Measurements from ENCODE around the gene IRAK4.
A peak's percentile ranks its signal among the peaks of the same experiment; 100 is the strongest.

IRAK4 gene

DNA sequence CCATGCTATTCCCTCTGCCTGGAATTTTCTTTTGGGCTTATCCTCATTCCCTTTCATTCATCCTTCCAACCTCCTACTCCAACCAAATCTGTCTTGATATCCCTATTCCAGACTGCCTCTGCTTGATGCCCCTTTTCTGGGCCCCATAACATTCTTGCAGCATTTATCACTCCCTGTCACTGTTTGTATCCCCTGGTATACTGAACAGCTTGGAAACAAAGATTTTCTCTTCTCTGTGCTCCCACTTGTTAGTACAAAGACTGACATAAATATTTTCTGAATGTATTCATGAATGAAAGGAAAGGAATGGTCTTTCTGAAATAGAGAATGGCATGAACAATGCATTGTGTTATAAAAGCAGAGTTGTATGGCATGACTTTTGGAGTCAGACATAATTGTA lies 7.5 kb downstream of the IRAK4 start:
- DNase-seq (ENCODE audit: low read depth): peak; percentile 41

DNA sequence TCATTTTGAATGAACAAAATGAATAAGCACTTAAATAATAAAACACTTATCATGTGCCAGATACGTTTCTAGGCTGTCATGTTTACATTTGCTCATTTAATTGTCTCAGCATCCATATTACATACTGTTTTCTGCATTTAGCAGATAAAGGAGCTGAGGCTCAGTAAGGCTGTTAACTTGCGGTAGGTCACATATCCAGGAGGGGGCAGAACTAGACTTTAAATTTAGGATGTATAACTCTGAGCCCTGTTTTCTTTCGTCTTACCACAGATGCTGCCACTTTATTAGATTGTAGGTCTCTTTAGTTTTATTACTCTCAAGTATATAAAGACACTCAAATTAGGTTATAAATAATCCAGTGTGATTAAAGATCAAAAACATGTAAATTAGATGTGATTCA lies 17.7 kb downstream of the IRAK4 start:
- DNase-seq (ENCODE audit: low read depth): peak; percentile 56

DNA sequence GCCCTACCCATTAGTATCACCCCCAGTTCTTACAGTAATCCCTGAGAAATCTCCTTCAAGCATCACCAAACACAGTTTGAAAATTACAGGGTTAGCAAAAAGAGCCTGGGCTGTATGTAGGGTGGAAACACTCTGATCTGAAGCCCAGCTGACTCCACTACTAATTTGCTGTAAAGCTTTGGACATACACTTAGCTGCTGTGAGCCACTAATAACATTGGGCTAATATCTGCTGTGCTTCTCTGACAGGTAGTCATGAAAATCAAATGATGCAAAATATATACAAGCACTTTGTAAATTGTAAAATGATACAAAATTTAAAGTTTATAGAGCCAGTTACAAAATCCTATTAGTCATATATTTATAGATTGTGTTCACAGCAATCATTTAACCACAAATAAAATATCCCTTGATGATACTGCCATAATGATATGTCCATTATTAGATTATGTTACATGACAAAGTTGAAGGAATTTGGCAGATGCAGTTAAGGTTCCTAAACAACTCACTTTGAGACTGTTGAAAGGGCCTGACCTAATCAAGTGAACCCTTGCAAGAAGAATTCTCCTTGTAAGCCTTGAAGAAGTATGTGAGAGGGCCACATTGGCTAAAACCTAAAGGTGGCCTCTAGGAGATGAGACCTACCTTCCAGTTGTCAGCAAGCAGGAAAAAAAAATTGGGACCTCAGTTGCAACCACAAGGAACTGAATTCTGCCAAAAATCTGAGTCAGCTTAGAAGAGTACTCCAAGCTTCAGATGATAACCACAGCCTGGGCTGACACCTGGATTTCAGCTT lies 28.3 kb downstream of the IRAK4 start:
- DNase-seq (ENCODE audit: low read depth): no peak

DNA sequence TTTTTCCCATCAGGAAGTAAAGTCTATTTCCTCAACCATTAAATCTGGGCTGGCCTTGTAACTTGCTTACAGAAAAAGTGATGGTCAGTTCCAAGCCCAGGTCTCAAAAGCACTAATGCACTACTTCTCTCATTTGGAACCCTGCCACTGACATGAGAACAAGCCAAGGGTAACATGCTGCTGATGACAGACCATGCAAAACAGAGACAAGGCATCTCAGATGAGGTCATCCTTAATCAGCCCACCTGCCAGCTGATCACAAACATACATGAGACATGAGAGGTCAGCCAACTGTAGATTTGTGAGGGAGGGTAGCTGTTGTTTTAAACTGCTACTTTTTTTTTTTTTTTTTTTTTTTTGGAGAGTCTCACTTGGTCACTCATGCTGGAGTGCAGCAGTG lies 31.2 kb downstream of the IRAK4 start:
- DNase-seq (ENCODE audit: low read depth): peak; percentile 20

DNA sequence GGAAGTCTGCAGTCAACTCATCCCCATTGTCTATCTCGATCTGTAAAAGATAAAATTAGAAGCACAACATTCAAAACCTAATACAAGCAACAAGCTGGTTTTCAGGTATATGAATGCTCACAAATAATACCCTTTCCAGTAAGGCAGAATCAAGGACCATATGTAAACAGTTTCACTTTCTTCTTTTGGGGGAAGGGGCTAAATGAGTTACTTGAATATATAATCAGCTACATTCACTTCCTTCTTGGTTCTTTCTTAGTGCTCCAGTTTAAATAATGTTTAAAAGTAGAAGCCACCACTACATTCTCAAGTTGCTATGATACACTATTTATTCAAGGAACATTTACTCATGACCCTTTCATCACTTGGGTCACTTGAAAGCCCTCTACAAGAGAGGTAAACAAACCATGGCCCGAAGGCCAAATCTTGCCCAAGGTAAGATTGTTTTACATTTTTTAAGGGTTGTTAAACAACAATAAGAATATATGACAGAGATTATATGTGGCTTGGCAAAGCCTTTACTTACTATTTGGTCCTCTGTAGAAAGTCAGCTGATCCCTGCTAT lies 37.0 kb downstream of the IRAK4 start:
- DNase-seq (ENCODE audit: low read depth): peak; percentile 10

DNA sequence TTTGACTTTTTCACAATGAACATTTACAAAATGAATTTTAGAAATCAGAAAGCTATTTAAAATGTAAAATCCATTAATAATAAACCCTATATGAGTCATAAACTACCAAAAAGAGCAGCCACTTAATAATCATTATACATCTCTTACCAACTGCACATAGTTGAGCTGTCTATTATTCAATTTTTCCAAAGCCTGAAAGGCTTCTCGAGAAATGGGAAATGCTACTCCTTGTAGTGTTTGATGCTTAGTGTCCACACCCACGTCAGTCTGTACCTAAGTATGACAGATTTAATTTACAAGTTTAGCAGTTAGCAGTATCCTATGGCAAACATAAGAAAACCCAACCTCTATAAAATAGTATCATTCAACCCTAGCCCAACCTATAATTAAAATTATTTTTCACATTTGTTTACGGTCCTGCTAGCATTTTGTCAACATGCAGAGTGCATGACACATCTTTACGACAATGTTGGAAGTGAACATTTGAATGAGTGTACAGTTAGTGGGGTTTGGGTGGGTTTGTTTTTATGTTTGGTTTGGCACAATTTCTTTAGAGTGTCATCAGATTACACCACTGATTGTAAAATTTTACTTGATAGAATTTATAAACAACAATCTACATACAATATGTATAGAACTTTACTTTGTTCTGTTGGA lies 38.9 kb downstream of the IRAK4 start:
- DNase-seq (ENCODE audit: low read depth): no peak

DNA sequence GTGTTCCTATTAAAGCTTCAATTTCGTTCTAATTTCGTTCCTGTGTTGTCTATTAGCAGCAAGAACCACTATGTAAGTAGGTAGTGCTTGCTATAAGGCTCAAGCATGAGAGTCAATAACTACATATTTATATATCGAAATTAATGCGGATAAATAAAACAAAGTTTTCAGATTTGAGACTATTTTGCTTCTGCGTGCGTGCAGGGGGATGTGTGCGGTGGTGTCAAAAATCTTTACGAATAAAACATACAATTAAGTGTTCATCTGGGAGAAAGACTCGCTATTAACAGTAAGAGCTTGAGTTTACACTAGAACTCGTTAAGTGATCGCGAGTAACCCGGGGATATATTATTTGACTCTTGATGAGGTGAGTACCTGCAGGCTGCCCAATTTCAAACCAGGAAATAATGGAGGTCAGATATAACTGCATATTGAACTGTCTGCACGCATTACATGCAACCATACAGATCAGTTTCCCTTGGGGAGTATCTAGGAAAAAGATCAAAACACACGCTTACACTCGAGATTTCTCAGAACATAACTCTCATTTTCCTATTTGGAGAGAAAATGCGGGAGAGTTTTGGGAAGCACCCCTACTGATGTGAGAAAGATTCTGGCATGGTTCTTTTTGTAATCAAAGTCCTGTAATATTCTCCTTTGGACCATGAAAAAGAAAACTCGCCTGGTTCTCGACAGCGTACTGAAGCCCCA lies 46.6 kb downstream of the IRAK4 start:
- DNase-seq (ENCODE audit: low read depth): peak; percentile 23

DNA sequence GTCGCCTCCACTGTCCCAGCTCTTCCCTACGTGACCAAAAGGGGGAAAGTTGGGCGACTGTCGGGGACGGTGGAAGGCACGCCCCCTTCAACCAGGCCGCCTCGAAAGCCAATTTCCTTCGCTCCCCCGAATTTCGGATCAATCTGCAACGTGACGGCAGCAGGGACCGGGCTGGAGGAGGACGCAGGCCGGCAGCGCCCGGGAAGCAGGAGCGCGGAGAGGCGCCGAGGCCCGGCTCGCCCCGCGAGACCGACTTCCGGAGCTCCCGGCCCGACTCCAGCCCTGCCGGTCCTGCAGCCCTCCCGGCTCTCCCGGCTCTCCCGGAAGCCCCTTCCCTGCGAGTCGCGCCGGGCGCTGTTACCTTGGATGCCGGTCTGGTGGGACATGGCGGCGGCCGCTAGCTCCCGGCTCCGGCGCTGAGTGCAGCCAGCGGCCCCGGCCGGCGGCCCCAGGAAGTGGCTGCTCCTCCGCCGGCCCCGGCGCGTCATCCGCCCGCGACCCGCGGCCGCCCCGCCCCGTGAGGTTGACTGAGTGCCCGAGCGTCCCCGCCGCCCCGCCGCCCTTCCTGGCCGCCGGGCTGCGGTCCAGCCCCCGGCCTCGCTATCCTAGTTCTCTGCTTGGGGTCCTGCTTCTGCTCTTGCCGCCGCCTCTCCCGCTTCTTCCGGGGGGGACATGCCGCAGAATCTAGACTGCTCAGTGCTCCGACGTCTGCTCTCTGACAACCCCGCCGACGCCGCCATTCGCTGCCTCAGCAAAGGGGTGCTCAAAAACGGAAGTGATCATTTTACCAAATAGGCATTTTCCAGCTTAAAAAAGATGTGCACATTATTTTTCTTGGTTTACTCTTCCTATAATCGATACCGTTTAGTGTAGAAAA lies 47.3 kb downstream of the IRAK4 start, which contains the start of gene TWF1:
TSS of gene TWF1 (minus strand) at position 458 of the 877 bp plus-strand sequence. CDS start at position 386, 72 bp downstream.
- DNase-seq (ENCODE audit: low read depth): peak; percentile 80

DNA sequence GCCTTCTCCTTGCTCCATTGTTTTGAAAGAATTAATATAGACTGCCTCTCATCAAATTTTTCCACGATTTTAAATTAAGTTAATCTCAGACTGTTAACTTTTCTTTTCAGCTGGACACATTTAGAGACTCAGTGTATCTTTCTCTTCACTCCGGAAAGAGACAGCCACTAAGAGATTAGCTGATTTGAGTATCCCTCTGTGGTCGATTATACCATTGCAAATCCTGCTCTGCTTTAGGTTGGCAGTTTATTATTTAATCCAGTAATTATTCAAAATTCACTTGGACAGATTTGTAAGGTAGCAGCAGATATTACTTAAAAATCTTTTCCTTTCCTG lies 48.0 kb downstream of the IRAK4 start:
- DNase-seq (ENCODE audit: low read depth): peak; percentile 19

DNA sequence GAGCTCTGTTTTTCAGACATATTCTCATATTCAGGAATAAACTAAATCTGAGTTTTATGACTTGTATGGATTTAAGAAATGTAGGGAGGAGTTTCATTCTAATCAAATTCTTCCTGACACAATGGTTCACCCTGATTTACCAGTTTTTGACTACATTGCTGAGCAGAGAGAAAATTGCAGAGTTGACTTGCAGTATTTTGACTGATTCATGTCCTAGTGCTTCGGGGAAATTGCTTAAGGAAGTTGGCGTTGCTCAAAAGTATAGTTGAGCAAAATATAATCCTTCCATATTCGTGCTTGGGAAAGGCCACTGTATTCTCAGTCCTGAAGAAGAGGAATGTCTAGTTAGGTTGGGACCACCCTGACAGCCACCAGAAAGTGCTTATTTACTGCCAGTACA lies 48.6 kb downstream of the IRAK4 start:
- DNase-seq (ENCODE audit: low read depth): no peak

DNA sequence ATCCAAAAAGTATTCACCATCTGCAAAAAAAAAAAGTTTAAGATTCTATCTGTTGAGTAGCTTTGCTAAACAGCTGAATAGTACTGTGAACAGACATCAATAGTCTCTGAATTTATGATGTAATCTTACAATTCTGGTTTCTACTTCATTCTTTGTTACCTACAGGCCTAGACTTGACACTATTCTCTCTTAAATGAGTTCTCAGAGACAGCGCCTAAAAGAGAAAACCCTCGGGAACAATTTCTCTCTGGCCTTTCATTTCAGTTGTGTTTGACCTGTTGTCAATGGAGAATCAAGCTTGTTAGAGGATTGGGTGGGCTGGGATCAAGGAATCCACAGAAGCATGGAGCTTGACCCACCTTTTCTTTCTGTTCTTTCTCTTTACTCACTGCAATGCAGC lies 53.3 kb downstream of the IRAK4 start:
- DNase-seq (ENCODE audit: low read depth): no peak

DNA sequence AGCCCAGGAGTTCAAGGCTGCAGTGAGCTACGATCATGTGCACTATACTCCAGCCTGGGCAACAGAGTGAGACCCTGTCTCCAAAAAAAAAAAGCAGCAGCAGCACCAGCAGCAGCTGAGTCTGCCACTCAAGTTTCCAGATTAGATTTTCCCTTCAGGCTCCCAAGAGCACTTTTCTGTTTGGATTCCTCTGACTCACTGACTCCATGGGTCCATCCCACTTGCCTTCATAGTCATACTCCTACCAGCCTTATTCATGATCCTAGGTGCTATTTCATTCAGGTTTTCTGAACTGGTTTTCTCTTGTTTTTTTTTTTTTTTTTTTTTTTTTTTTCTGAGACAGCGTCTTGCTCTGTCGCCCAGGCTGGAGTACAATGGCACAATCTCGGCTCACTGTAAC lies 54.2 kb downstream of the IRAK4 start:
- DNase-seq (ENCODE audit: low read depth): peak; percentile 32

DNA sequence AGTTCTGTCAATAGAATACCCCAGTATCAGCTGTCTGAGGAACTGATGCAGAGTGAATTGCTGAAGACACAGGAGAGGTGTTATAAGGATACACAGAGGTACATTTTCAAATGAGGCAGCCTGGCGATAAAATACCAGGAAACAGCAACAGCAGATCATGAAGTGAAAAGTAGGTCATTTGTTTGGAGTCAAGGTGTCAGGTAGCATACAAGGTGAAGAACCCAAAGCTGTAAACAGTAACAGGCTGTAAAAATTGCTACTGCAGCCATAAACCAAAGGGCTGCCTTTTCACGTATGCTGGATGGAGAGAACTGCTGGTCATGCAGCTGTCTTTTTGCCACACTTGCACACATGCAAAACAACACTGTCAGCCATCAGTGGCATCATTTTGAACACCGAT lies 56.7 kb downstream of the IRAK4 start:
- DNase-seq (ENCODE audit: low read depth): no peak

DNA sequence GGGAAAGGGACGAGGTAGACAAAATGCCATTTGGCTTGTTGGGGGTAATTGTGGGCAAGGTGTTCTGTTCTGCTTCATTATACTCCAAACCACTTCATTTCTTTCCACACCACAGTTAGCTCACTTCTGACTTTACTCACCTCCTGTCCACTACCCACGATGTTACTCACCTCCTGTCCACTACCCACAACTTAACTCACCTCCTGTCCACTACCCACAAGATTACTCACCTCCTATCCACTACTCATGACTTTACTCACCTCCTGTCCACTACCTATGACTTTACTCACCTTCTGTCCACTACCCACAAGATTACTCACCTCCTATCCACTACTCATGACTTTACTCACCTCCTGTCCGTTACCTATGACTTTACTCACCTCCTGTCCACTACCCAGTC lies 57.4 kb downstream of the IRAK4 start:
- DNase-seq (ENCODE audit: low read depth): peak; percentile 53

DNA sequence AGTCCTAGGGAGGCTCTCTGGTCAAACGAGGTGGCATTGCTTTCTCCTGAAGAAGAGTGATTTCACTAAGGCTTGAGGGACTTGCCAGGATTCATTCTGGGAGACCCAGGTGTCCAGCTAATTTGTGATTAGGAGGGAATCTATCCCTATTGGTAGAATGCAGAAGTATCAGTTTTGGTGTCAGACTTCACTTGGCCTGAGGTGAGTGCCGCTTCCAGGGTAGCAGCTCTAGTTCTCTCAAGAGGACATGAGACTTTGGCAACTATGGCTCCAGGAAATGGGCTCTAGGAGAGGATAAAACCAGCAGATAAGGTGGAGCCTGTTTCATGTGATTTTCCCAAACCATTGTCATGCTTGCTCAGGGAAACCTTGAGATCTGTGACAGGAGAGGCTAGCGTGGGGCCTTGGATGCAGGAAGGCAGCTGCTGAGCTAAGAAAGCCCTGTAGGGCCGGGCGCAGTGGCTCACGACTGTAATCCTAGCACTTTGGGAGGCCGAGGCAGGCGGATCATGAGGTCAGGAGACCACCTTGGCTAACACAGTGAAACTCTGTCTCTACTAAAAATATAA lies 65.5 kb downstream of the IRAK4 start:
- DNase-seq (ENCODE audit: low read depth): no peak

DNA sequence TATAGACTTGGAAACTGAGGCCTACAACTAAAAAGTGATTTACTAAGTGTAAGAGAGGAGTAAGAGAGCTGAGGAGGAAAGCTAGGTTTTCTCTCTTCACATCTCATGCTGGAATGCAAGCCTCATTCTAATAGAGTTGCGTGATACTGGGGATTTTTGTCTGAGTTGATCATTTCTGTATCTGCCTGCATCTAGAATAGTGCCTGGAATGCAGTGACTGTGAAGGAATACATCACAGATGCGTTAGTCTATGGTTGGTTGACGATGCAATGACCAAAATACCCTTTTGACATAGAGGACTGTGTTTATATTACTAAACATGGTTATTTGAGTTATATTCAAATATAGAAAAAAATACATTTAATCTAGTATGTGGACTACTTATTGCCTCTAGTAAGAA lies 67.9 kb downstream of the IRAK4 start:
- DNase-seq (ENCODE audit: low read depth): no peak

DNA sequence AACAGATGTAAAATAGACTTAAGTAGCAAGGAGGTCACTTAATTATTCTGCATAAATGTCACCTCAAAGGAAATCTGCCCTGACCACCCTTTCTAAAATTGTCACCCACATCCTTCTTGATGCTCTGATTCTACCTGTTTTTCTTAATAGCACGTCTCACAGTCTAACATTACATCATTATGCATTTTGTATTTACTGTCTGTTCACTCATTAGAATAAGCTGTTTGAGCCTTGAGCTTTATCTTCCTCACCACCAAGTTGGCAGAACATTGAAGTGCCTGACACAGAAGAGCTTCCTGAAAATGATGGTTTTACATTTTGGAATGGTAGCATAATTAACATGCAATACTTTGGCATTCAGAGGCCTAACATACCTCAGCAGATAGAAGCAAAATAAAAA lies 68.3 kb downstream of the IRAK4 start:
- no peak for DNase-seq (ENCODE audit: low read depth)

DNA sequence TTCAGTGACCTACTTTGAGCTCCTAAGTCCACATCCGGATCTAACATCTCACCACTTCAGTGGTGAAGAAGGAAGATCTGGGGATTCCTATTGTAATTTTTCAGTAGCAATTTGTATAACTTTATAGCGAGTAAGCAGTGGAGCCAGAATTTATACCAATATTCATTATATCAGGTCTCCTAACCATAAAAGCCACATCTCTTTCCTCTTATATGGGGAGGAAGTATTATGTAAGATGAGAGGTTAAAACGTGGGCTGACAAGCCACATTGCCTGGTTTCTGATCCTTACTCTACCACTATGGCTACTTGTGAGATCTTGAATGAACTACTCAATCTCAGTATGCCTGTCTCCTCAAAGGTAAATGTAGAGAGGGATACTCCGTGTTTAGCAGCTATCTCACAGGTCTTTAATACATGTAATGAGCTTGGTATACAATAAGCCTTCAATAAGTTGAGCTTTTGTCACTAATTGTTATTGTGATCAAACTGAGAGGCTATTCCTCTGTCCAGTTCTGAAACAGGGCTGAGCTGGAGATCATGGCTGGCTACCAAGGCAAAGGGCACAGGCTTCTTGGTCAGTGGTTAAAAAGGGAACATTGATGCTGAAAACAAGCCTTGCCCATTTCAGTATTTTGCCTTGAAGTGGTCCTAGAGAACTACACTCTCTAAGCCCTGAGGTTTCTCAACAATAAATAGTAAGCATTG lies 73.9 kb downstream of the IRAK4 start:
- no peak for DNase-seq (ENCODE audit: low read depth)

DNA sequence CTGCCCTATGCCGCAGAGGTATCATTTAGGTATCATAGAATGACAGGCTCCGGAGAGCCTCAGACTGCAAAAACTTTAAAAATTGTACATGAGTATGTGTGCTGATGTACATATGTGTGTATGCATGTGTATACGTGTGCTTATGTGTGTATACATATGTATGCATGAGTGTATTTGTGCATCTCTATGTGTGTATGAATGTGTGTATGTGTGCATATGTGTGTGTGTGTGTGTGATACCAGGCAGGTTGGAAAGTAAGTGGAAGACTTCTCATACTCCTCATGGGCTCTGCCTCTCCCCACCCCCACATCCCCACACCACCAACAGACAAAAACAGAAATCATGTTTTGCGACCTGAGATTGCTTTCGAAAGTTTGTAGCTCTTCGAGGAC lies 76.5 kb downstream of the IRAK4 start:
- DNase-seq (ENCODE audit: low read depth): no peak

DNA sequence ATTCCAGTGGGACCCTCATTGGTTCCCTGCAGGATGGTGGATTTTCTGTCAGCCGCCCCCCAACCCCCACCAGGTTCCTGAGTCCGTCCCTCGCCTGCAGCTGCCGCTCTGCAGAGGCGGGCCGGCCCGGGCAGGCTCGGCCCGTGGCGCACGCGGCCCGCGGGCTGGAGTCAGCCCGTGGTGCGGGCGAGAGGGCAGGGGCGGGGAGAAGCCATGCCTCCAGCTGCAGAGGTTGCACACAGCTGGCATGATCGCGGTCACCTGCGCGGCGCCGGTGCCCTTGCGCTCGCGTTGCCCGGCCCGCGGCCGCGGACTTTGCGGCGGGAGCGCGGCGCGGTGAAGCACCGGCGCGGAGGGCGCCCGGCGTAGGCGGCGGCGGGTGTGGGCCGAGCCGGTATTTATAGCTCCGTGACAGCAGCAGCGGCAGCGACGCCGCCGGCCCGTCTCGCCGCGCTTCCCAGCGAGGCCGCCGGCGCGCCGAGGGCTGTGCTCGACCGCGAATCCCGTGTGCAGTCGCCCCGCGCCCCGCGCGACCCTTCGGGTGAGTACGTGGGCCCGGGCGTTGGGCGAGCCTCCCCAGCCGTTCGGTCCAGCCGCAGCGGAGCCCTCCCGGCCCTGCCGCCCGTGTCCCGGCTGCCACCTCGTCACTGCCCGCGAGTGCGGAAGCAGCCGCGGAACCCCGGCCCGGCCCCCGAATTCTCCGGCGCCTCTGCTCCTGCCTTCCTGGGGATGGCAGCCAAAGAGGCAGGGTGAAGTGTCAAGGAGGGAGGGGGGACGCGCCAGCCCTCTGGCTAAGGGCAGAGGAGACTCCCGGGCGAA lies 77.1 kb downstream of the IRAK4 start, which contains the start of gene TMEM117:
TSS of gene TMEM117 (plus strand) at position 426 of the 819 bp plus-strand sequence.
- DNase-seq (ENCODE audit: low read depth): peak; percentile 64
